Fibroblast of villous mesenchyme (primary cell): ENCODE measurements around the gene SLF2. TPM values are rescaled to one million over a fixed set of nuclear protein-coding genes. Genes with fewer than 3 reads are reported as not detected.

Experiments used
- DNase-seq: peaks from one replicate; pipeline ENCODE4 v3.0.0-alpha.2; 2010; ENCODE audit warnings: low read depth
- H3K4me3 ChIP-seq: 2 replicates; pipeline ENCODE4 v1.5.1; 2011; ENCODE audit warnings: low read depth, mild to moderate bottlenecking, low read length
- CTCF ChIP-seq: IDR thresholded peaks from 2 replicates; pipeline ENCODE4 v1.5.1; 2012; ENCODE audit warnings: low read depth, mild to moderate bottlenecking, low read length; ENCODE audit not compliant: insufficient read depth
- total RNA-seq: library from RNA; depleted of rRNA; stranded (reverse); fragments of >200 nt; gene quantifications from 2 replicates; pipeline ENCODE4 v1.2.3, GENCODE V29; 2012

Gene SLF2
- total RNA-seq, 1 donor, result 55.7 TPM

GRCh38 chr10:100894033-100894432, 18.7 kb upstream of the SLF2 start:
- DNase-seq, result no peak
- no peak for TF ChIP-seq CTCF
- no peak overlapping the region for H3K4me3 ChIP-seq

- peak; percentile 22 for DNase-seq
- no peak overlapping the region for H3K4me3 ChIP-seq
- no peak for TF ChIP-seq CTCF
These were observed 18.0 kb upstream of the SLF2 start for GRCh38 chr10:100894589-100895294.

- H3K4me3 ChIP-seq, result no peak overlapping the region
- DNase-seq, result no peak
- no peak for TF ChIP-seq CTCF
These were observed 17.4 kb upstream of the SLF2 start for GRCh38 chr10:100895346-100895745.

- DNase-seq, result no peak
- no peak overlapping the region for H3K4me3 ChIP-seq
- TF ChIP-seq CTCF, result no peak
These were observed 16.9 kb upstream of the SLF2 start for GRCh38 chr10:100895896-100896295.

GRCh38 chr10:100896876-100897461, 15.8 kb upstream of the SLF2 start:
- peak; percentile 22 for DNase-seq
- no peak overlapping the region for H3K4me3 ChIP-seq
- no peak for TF ChIP-seq CTCF

GRCh38 chr10:100897976-100898375, 14.8 kb upstream of the SLF2 start:
- DNase-seq, result no peak
- no peak for TF ChIP-seq CTCF
- no peak overlapping the region for H3K4me3 ChIP-seq
